GM21390 (cell line): ENCODE data around the gene GALNT17.

Source experiments
- ATAC-seq: cut with Tn5 transposase; IDR thresholded peaks from one replicate; pipeline ENCODE4 v1.9.1; 2021; ENCODE audit not compliant: unreplicated experiment

Gene GALNT17

DNA sequence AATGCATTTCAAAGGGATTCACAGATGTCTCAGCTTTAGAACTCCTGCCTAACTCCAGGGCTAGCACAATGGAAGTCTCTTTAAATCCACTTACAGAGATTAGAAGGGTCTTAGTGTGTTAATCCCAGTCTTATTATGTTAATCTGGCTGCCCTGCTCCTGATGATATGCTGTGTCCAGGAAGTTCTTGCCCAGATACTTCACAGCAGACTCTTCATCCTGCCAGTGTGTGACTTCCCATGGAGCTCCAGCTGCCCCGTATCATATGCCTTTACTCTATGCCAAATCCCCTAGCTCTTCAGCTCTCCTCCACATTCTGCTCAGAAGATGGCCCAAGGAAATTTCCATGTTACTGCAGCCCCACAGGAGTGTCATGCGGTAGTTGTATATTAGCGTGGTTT, 533.8 kb downstream of the GALNT17 start:
- ATAC-seq = no peak

DNA sequence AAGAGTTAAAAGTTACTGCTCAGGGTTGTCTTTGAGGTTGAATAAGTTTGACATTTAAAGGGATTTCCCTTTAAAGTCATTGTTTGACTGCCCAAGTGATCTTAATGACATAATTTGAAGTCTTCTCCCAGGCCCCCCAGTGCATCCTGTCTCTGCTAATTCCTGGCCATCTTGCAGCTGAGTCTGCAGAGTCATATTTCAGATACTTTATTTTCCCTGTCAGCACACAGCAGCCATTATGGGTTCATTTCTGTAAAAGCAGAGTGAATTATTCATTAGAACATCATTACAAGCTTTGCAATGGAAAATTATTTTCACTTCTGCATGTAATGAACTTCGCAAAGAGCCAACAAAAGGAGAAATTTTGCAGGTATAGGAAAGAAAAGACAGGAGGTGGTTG, 536.6 kb downstream of the GALNT17 start:
- no peak for ATAC-seq

DNA sequence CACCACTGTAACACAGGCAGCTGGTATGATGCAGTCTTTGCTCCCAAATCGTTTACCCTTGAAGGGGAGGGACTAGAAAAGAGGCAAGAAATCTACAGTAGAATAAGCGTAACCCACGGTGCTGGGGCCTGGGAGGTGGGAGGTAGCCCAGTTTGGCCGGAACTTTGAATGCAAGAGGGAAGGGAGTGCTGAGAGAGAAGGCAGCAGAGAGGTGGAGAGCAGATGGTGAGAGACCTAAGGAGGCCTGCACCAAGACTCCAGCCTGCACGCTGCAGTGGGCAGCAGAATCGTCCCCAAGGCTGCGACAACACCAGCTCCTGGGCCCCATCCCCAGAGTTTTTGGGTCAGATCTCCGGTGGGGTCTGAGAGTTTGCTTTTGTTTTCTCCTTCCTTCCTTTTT, 547.5 kb downstream of the GALNT17 start:
- no peak for ATAC-seq

DNA sequence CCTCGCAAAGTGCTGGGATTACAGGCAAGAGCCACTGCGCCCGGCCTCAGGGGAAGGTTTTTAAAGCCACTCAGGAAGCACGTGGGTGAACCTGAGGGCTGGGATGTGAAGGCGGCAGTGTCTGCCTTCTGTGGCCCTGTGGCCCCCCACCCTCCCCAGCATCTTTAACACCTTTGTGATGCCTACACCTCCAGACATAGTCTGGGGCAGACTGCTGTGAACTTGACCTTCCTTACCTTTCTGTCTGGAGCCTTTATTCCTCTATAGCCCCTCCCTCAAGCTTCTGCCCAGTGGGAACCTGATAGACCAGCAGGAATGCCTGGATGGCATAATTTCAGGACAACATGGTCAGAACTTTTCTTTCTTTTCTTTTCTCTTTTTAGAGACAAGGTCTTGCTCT, 550.2 kb downstream of the GALNT17 start:
- no peak for ATAC-seq

DNA sequence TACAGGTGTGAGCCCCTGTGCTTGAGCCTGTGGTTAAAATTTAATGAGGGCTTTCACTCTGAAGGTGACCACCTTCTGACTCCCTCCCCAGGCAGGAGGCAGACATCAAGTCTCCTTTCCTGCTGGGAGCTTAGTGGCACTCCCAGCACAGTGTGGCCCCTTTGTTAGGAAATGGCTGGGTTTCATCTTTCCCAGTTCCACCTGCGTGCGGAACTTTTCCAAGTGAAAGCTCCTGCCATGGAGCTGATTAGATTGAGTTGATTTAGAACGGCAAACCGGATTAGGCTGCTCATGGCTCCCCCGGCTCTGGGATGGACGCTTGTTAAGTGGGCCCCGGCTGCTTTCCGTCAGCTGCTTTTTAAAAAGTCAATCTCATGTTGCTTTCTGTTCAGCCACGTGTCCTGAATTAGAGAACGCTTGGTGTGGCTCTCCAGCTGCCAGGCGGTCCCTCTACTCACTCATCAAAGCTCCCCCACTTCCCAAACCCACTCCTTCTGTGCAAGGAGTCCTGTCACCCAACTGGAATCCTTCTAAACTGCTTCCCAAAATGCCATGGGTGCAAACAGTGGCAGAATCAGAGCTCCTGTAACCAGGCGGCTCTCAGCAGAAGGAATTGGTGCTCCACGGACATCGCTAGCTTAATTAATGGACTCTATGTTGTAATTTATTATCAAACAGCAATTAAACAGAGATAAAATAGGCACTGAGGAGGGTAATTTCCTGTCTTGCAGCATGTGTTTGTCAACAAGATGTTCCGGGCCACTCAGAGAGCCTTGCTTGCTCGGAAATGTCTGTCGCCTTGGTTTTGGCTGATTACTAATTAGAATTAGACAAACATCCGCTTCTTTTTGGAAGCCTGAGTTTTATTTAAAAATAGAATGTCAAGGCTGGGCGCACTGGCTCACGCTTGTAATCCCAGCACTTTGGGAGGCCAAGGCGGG, 551.2 kb downstream of the GALNT17 start:
- ATAC-seq = no peak

DNA sequence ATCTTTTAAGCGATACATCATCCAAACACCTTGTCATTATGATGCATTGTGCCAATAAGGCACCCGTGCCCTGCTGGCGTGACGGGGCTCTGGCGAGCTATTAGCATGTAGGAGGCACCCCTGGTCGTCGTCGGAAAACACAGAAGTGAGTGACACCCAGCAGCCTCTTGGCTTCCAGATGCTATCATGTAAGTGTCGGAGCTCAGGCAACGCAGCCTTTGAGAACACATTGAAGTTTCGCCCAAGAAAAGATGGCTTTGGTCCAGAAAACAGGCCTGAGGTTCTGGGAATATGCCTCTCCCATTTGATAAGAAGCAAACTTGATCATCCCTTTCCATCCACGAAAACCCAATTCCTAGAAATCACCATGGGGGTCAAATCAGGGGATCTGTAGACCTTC, 555.3 kb downstream of the GALNT17 start:
- ATAC-seq = no peak

DNA sequence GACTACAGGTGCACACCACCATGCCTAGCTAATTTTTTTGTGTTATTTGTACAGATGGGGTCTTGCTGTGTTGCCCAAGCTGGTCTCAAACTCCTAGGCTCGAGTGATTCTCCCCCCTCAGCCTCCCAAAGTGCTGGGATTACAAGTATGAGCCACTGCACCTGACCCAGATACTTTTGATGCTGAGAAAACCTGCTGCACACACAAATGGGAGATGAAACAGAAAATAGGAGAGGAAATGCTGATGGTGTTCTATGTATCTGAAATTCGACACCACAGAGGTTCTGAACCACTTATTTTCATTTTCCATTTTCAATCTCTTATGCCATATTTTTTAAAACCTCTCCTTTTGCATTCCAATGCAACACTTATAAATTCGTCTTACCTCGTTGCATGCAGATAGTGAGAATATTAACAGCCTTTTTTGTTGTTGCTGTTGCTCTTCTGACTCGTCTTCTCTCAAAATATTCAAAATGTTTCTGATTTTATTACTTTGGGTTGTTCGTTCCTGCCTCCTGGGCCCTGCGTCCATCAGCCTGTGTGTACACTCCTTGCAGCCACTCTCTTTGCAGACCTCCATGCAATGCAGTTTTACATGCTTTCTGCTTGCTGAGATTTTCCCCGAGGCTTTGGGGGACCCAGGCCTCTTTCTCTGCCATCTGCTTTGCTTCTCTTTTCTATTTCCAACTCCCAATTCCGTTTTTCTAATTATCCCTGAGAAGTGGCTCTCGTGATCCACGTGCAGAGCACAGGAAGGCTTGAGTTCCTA, 556.1 kb downstream of the GALNT17 start:
- no peak for ATAC-seq

DNA sequence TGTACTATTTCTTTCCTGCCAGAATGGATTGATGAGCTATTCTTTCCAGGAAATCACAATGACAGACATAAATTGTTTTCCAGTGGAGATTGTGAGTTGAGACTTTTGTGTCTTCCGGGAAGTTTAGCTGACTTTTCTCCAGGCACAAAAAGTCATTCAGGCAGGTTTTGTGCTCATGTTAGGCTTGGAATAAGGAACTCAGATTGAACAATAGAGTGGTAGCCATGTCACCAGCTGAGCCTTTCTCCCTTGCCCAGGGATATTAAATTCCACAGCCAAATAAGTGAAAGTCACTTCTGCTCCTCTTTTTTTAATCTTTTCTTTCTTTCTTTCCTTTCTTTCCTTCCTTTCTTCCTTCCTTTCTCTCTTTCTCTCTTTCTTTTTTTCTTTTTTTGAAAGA, 559.6 kb downstream of the GALNT17 start:
- no peak for ATAC-seq

DNA sequence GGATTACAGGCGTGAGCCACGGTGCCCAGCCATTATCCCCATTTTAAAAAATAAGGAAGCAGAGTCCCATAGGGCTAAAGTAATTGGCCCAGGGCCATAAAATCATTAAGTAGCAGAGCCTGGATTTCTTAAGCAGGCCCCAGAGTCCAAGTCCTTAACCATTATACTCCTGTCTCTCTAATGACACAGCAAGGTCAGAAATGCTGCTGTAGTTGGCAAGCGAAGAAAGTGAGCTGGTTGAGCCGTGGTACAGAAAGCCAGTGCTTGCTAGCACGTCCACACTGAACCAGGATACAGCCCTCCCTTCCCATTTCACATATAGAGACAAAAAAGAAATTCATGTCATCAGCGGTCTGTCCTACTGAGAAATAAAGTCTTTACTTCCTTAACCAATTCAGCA, 562.7 kb downstream of the GALNT17 start:
- no peak for ATAC-seq

DNA sequence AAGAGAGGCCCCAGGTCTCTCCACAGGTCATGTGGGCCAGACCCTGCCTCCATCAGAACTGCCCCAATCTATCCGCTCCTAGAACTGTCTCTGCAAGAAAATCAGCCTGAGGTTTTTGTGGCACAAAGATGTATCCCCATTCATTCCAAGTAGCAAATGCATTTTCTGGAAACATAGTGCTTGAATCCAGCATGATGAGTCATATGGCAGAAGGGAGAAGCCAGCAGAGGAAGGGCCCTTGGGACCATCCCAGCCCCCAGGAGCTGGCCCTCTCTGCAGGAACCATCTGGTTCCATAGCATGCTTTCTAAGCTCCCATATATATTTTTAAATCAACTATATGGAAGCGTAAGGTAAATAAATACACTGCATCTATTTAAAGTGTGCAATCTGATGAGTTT, 563.2 kb downstream of the GALNT17 start:
- no peak for ATAC-seq

DNA sequence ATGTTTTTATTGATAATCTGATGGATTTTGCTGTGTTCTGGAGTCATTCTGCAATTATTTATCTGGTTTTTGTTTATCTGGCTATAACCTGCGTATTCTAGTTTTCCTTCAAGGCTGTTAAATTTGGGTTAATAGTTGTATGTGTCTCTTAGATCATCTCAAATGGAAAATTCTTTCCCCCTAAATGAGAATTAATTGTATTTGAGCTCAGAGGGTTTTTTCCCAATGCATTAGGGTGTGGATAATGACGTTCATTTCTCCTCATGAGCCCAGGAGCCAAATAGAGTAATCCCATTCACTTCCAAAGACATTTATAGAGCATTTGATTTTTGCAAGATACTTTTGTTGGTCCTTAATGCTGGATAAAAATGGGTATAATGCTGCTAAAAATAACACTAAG, 564.6 kb downstream of the GALNT17 start:
- ATAC-seq = no peak

DNA sequence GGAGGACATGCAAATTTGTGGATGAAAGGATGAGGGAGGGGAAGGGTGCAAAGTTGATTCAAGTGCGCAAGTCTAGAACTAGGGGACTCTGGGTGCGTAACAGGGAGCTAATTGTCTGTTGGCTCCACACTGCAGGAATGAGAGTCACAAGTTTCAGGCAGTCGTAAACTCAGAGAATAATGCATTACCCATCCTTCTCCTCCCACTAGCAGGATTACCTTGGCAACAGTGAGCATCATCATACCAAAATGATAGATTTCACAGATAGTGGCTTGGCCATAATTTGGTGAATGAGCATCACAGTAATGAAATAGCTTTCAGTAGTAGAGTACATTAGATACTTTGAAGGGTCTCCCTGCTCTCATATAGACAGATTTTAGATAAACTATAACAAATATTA, 565.5 kb downstream of the GALNT17 start:
- no peak for ATAC-seq

DNA sequence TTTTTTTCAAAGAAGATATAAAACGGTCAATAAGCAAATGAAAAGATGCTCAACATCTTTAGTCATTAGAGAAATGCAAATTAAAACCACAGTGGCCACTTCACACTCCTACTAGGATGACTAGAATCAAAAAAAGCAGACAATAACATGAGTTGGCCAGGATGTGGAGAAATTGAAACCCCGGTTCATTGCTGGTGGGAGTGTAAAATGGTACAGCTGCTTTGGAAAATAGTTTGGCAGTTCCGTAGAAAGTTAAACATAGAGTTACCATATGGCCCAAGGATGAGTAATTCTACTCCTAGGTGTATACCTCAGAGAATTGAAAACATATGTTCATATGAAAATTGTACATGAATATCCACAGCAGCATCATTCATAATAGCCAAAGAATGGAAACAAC, 573.3 kb downstream of the GALNT17 start:
- no peak for ATAC-seq

DNA sequence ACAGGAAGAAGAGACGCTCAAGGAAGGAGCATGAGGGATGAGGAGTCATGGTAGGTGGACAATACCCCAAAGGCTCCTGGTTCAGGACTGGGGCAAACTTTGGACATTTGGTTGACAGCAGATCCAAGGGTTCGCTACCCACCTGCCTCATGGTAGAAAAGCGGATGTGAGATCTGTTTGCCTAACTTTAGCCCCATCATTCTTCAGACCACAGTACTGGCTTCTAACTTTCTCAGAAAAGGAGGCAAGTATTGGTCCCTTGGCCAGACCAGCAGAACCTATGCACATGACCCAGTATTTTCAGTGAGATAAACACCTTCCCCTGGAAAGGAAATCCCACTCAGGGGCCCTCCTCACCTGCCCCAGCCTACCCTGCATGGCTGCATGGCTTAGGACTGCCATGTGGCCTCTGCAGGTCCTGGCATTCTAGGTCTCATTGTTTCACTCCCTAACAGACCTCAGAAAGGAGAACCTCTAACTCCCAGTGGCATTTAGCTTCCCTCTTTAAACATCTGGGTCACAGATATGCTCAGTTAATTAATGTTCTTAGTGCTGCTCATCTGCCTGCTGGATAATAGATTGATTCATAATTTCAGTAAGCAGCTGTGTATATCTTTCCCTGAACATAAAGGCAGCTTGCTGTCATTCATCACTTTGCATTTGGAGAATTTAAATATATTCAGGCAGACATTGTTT, 574.1 kb downstream of the GALNT17 start:
- ATAC-seq = no peak

DNA sequence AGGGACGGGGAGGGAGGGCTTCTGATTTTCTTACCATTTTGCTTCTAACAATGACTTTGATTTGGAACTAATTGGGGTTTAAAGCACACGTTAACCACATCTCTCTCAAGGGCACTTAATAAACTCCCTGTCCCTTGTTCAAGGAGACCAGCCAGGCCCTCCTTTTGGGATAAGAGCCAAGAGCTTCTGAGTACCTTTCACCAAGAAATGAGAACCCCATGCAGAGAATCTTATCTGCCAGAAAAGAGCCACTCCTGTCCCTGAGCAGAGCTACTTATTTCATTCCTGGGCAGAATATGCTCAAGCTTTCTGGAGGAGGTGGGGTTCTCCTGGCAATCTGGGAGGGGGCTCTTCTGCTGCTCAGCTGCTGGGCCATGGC, 574.6 kb downstream of the GALNT17 start:
- no peak for ATAC-seq

DNA sequence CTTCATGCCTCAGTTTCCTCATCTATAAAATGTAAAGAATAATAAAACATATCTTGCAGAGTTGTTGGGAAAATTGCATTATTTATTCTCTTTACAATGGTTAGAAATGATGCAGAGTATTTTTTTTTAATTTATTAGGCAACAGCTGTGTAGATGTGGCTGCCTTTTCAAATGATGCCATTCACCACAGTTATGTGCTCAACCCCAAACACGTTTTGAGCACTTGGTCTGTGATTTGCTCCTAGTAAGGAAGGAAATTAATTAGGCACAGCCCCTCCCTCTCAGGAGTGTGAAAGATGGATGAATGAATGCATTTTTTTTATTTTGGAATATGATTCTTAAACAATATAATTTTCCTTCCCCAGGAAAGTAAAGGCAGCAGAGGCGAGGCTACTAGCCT, 575.1 kb downstream of the GALNT17 start:
- ATAC-seq = no peak

DNA sequence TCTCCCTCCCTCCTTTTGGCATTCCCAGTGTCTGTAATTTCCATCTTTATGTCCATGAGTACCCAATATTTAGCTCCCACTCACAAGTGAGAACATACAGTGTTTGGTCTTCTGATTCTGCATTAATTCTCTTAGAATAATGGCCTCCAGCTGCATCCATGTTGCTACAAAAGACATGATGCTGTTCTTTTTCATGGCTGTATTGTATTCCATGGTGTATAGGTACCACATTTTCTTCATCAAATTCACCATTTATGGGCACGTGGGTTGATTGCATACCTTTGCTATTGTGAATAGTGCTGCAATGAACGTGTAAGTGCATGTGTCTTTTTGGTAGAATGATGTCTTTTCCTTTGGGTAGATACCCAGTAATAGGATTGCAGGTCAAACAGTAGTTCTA, 576.8 kb downstream of the GALNT17 start:
- ATAC-seq = no peak

DNA sequence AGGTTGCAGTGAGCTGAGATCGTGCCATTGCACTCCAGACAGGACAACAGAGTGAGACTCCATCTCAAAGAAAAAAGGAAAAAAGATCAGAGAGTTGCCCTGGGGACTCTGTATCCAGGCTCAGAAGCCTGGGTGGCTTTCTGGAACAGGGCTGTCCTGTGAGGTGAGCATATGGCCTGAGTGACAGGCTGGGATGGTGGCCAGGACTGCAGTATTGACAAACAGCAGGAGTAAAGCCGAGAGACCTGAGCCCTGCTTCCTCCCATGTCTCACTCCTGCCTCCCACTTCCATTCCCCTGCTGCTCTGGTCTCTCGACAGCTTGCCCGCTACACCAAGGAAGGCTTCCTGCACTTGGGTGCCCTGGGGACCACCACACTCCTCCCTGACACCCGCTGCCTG, 578.5 kb downstream of the GALNT17 start:
- ATAC-seq = no peak

DNA sequence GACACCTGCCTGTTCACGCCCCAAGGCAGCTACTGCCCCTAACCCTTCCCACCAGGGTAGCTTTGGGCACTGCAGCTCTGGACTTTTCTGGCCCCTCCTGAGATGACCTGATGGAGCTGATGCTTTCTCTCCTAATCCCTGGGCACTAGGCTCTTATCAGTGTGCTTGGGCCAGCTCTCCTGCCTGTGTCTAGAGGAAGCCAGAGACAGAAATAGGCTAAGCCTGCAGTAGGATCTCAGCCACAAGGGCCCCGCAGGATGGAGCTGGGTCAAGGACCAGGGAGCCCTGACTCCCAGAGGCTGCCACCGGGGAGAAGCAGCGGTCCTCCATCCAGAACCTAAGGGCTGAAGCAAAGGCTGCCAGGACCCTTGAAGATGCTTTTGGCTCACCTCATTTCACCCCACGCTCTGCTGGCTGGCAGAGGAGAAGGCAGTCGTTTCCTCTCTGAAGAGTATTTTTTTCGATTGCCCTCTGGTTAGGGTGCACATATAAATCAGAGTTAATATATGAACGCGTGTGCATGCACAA, 580.8 kb downstream of the GALNT17 start:
- no peak for ATAC-seq

DNA sequence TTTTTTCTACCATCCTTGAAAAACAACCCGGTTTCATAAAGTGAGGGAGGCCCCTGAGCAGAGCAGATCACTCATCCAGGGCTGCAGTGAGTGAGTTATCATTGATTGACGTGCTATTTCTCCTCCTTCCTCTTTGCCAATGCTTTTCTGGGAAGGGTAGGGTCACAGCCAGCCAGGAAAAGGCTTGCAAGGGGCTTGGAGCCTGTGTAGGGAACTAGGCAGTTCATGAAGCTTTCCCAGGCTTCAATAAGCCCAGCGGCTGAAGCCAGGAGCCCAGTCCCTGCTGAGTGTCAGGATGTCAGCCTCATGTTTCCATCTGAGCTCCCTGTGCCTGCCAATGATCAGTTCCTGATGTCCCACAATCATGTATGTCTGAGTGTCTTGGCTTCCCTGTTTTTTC, 584.7 kb downstream of the GALNT17 start:
- no peak for ATAC-seq

DNA sequence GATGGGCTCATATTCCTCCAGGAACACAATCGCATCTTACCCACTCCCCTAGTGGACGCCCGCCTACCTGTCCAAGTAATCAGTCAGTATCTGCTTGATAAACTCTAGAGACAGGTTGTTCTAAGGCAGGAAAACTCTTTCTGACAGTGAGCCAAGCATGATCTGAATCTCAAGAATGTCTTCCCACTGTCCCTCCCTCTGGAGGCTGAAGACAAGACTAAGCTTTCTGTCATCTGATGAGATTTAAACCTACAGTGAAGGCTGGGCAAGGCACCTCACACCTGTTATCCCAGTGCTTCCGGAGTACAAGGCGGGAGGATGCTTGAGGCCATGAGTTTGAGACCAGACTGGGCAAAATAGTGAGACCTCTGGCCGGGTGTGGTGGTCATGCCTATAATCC, 586.6 kb downstream of the GALNT17 start:
- no peak for ATAC-seq

DNA sequence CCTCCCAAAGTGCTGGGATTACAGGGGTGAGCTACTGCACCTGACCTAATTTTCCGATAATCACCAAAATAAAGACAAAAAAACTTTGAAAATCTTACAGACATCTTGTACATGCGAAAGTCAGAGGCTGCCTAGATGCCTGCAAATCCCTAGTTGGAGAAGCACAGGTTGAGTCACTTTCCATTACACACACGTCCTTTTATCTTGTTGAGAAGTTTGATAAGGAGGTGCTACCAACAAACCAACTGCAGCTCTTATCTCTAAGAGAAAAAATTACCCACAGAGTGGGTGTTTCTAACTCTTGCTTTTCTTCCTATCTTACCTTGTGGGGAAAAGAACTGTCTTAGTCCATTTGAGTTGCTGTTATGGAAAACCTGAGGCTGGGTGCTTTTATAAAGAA, 589.8 kb downstream of the GALNT17 start:
- no peak for ATAC-seq
